Subcutaneous adipose tissue (tissue), 4 donors: ENCODE measurements around the gene DGKG. TPM values are rescaled to one million over a fixed set of nuclear protein-coding genes. Genes with fewer than 3 reads are reported as not detected.

Experiments
- CTCF ChIP-seq: fragments of 450-650 bp; IDR thresholded peaks from one replicate; pipeline ENCODE4 v1.5.1; 2016; ENCODE audit warnings: low read depth, mild to moderate bottlenecking, control low read depth, antibody characterized with exemption, moderate library complexity
- total RNA-seq, 4 donors: library from RNA; depleted of rRNA; stranded (reverse); fragments of >200 nt; gene quantifications; one replicate each; pipeline ENCODE4 v1.1.0, GENCODE V29; 2016

DGKG gene
- total RNA-seq, 4 donors from 2014 or later: 0.49 to 3.1 (median 1.8) TPM

GRCh38 chr3:186365202-186365974, 3.4 kb upstream of the DGKG start:
- no peak for TF ChIP-seq CTCF

GRCh38 chr3:186362988-186363387, 954 bp upstream of the DGKG start:
- no peak for TF ChIP-seq CTCF

GRCh38 chr3:186362537-186362842, 456 bp upstream of the DGKG start:
- TF ChIP-seq CTCF: no peak

- no peak for TF ChIP-seq CTCF
These were observed 730 bp downstream of the DGKG start for GRCh38 chr3:186361246-186361761.

GRCh38 chr3:186360779-186361178, 1.3 kb downstream of the DGKG start:
- no peak for TF ChIP-seq CTCF

- no peak for TF ChIP-seq CTCF
These were observed 3.0 kb downstream of the DGKG start for GRCh38 chr3:186359078-186359477.

GRCh38 chr3:186356152-186356551, 5.9 kb downstream of the DGKG start:
- TF ChIP-seq CTCF: no peak
